Smooth muscle cell (in vitro differentiated cells): ENCODE data around the gene PPP2R5B. TPM values are rescaled to one million over a fixed set of nuclear protein-coding genes. Genes with fewer than 3 reads are reported as not detected.

Experiments used
- DNase-seq: peaks from one replicate; lab custom pipeline; 2025; ENCODE audit not compliant: unreplicated experiment; lab: John Stamatoyannopoulos, UW
- H2AFZ ChIP-seq: fragments of 200-600 bp; sonication (generic); 2 replicates; pipeline ENCODE4 v1.6.0; 2016; ENCODE audit warnings: antibody characterized with exemption, low read depth, mild to moderate bottlenecking
- H3F3A ChIP-seq: fragments of 200-600 bp; sonication (generic); 2 replicates; pipeline ENCODE4 v1.6.0; 2017; ENCODE audit warnings: antibody characterized with exemption, low read depth
- H3K27ac ChIP-seq: fragments of 200-600 bp; sonication (generic); 2 replicates; pipeline ENCODE4 v1.5.1; 2016; ENCODE audit warnings: low read depth, mild to moderate bottlenecking
- H3K27me3 ChIP-seq: fragments of 200-600 bp; sonication (generic); 2 replicates; pipeline ENCODE4 v1.6.1; 2016; ENCODE audit warnings: low read depth, mild to moderate bottlenecking
- H3K36me3 ChIP-seq: fragments of 200-600 bp; sonication (generic); 2 replicates; pipeline ENCODE4 v1.5.1; 2016; ENCODE audit warnings: low read depth
- H3K4me1 ChIP-seq: fragments of 200-600 bp; sonication (generic); 2 replicates; pipeline ENCODE4 v1.5.1; 2016; ENCODE audit warnings: low read depth
- H3K4me2 ChIP-seq: fragments of 200-600 bp; sonication (generic); 2 replicates; pipeline ENCODE4 v1.6.0; 2016; ENCODE audit warnings: mild to moderate bottlenecking
- H3K4me3 ChIP-seq: fragments of 200-600 bp; sonication (generic); 2 replicates; pipeline ENCODE4 v1.5.1; 2016; ENCODE audit warnings: mild to moderate bottlenecking
- H3K79me2 ChIP-seq: fragments of 200-600 bp; sonication (generic); 2 replicates; pipeline ENCODE4 v1.6.0; 2016; ENCODE audit warnings: low read depth, mild to moderate bottlenecking
- H3K9ac ChIP-seq: fragments of 200-600 bp; sonication (generic); 2 replicates; pipeline ENCODE4 v1.6.0; 2016; ENCODE audit warnings: low read depth
- H3K9me3 ChIP-seq: fragments of 200-600 bp; sonication (generic); replicated peaks from 2 replicates; pipeline ENCODE4 v1.5.1; 2016; ENCODE audit warnings: low read depth
- H4K20me1 ChIP-seq: fragments of 200-600 bp; sonication (generic); 2 replicates; pipeline ENCODE4 v1.6.0; 2016; ENCODE audit warnings: low read depth
- WGBS: methylation state at CpG from one replicate; pipeline ENCODE4 v1.1.7; 2016; ENCODE audit warnings: low lambda C conversion rate; 5-methylcytosine and 5-hydroxymethylcytosine counted together
- polyA plus RNA-seq: library from polyadenylated mRNA; unstranded; fragments of >200 nt; fragmentation: Nextera tagmentation; extraction: Ambion mirVana; gene quantifications from 2 replicates; pipeline ENCODE4 v1.2.1, GENCODE V29; 2016
- total RNA-seq: library from RNA; depleted of rRNA; stranded (reverse); fragments of >200 nt; gene quantifications from 2 replicates; pipeline ENCODE4 v1.2.3, GENCODE V29; 2014
- TF ChIP-seq, protein P1 (sequence below): fragments of 200-600 bp; sonication (generic); IDR thresholded peaks from 2 replicates; pipeline ENCODE4 v1.5.1; 2017; ENCODE audit warnings: borderline replicate concordance, mild to moderate bottlenecking, antibody characterized with exemption; ENCODE audit not compliant: insufficient read depth, poor library complexity, severe bottlenecking

PPP2R5B gene
- total and polyA plus RNA-seq, 2 experiments from 2014 or later, result 14.9 to 36.6 TPM

DNA sequence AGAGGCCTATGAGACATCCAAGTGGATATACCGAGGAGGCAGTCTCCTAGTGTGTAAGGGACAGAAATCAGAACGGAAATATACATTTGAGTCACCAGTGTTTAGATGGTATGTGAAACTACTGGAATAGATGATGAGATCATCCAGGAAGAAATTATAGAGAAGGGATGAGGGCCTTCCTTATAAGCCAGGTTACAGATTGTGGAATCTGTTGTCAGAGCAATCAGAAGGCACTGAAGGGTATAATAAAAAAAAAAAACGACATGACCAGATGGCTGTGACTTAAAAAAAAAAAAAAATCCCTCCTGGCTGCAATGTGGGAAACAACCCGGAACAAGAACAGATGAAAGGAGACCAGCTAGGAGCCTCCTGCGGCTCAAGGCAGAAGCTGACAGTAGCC is 44.7 kb downstream of the PPP2R5B start:
- H3F3A ChIP-seq, result peaks cover 3% of the 10 kb centered on the region
- peak overlapping the region; percentile 51 for H3K27ac ChIP-seq
- 54% methylated on average over 5 of the region's 5 CpGs for WGBS
- no peaks in the 10 kb centered on the region for H3K27me3 ChIP-seq
- no peaks in the 10 kb centered on the region for H4K20me1 ChIP-seq
- no peaks in the 10 kb centered on the region for H3K36me3 ChIP-seq
- no peaks in the 10 kb centered on the region for H3K9me3 ChIP-seq
- H3K9ac ChIP-seq, result no peak overlapping the region
- H3K4me2 ChIP-seq, result no peak overlapping the region
- no peak for DNase-seq
- H3K4me3 ChIP-seq, result no peak overlapping the region
- no peaks in the 10 kb centered on the region for H3K4me1 ChIP-seq
- no peak overlapping the region for H2AFZ ChIP-seq
- H3K79me2 ChIP-seq, result no peaks in the 10 kb centered on the region
- TF ChIP-seq, protein P1, sequence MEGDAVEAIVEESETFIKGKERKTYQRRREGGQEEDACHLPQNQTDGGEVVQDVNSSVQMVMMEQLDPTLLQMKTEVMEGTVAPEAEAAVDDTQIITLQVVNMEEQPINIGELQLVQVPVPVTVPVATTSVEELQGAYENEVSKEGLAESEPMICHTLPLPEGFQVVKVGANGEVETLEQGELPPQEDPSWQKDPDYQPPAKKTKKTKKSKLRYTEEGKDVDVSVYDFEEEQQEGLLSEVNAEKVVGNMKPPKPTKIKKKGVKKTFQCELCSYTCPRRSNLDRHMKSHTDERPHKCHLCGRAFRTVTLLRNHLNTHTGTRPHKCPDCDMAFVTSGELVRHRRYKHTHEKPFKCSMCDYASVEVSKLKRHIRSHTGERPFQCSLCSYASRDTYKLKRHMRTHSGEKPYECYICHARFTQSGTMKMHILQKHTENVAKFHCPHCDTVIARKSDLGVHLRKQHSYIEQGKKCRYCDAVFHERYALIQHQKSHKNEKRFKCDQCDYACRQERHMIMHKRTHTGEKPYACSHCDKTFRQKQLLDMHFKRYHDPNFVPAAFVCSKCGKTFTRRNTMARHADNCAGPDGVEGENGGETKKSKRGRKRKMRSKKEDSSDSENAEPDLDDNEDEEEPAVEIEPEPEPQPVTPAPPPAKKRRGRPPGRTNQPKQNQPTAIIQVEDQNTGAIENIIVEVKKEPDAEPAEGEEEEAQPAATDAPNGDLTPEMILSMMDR, result no peak

DNA sequence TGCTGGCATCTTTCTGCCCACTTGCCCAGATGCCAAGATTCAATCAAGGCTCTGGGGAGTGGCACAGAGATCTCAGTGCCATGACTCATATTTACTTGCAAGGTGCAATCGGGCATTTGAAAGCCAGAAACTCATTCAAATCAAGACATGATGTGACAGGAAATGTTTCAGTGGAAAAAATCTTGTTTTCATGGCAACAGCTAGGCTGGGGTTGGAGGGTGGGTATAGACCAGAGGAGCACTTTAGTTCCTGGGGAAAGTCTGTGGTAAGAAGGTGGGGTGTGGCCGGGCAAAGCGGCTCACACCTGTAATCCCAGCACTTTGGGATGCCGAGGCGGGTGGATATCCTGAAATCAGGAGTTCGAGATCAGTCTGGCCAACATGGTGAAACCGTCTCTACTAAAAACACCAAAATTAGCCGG is 46.3 kb downstream of the PPP2R5B start:
- H2AFZ ChIP-seq, result no peak overlapping the region
- no peak overlapping the region for H3K27ac ChIP-seq
- H4K20me1 ChIP-seq, result no peaks in the 10 kb centered on the region
- no peaks in the 10 kb centered on the region for H3K9me3 ChIP-seq
- no peaks in the 10 kb centered on the region for H3K4me1 ChIP-seq
- no peak overlapping the region for H3K9ac ChIP-seq
- no peak for DNase-seq
- no peak overlapping the region for H3K4me2 ChIP-seq
- no peaks in the 10 kb centered on the region for H3K27me3 ChIP-seq
- no peaks in the 10 kb centered on the region for H3K36me3 ChIP-seq
- no peaks in the 10 kb centered on the region for H3K79me2 ChIP-seq
- 93% methylated on average over 8 of the region's 8 CpGs for WGBS
- H3F3A ChIP-seq, result peaks cover 3% of the 10 kb centered on the region
- TF ChIP-seq, protein P1, result no peak
- H3K4me3 ChIP-seq, result no peak overlapping the region

DNA sequence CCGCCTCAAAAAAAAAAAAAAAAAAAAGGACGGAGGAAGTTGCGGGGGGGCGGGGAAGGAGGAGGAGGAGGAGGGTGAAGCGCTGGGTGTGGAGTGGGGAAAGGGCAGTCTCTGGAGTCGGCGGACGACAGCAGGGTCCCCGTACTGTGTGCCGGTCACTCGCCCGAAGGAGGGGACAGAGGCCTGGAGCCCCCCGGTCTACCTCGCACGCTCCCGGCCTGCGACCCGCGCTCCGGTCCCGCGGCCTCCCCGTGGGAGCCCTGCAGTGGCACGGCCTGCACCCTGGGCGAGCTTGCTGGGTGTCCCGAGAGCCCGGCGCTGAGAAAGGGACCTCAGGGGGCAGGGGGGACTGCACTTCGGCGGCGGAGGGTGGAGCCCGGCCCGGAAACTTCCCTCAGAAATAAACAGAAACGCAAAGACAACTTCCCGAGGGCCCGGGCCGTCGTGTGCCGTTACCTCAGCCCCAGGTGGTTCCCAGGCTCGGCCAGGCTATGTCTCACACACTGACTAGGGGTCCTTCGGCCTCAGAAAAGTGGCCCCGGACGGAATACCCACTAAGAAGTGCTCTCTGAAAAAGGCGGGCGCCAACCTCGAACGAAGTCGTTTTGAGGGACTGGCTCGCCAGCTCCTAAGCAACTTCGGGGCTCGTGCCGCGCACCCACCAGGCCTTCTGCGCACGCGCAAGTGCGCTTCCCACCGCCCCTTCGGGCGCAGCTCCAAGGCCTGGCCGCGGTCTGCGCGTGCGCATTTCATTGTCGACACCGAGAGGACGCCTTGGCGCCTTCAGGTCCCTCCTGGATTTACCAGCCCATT is 47.1 kb downstream of the PPP2R5B start, which contains the start of gene MAJIN:
Gene MAJIN, minus strand, starts transcription at position 688 of the 813 bp plus-strand sequence. CDS start 12,703 bp downstream, outside the sequence.
- WGBS, result 72% methylated on average over 65 of the region's 69 CpGs
- Histone ChIP-seq H3K9me3 (no peaks in the 10 kb centered on the region), H3K9ac (no peak within 1 kb of the TSS), H3K27me3 (no peaks in the 10 kb centered on the region), H3K36me3 (no peaks in the 10 kb centered on the region), H3K27ac (no peak within 1 kb of the TSS), H3K4me2 (peak within 1 kb of the TSS; percentile 12), H3K4me3 (no peak within 1 kb of the TSS), H3K79me2 (no peaks in the 10 kb centered on the region), H2AFZ (no peak within 1 kb of the TSS), H3K4me1 (no peaks in the 10 kb centered on the region), H3F3A (peaks cover 3% of the 10 kb centered on the region), H4K20me1 (no peaks in the 10 kb centered on the region)
- TF ChIP-seq, protein P1, result no peak
- no peak for DNase-seq
